IMR-90 (cell line): ENCODE measurements around the gene PCGF6.

ENCODE experiments used
- BHLHE40 ChIP-seq: fragments of 150-350 bp; IDR thresholded peaks from 2 replicates; pipeline ENCODE4 v1.6.1; 2016; ENCODE audit warnings: mild to moderate bottlenecking, low read depth, low read length
- MAZ ChIP-seq: IDR thresholded peaks from 2 replicates; pipeline ENCODE4 v1.6.1; 2012; ENCODE audit warnings: low read depth, mild to moderate bottlenecking, low read length, improper control_type of control experiment, moderate library complexity, borderline replicate concordance
- MXI1 ChIP-seq: IDR thresholded peaks from 2 replicates; pipeline ENCODE4 v1.6.1; 2012; ENCODE audit warnings: low read depth, mild to moderate bottlenecking, low read length, moderate library complexity, borderline replicate concordance
- NFE2L2 ChIP-seq: fragments of 150-350 bp; IDR thresholded peaks from 2 replicates; pipeline ENCODE4 v1.6.1; 2016; ENCODE audit warnings: low read depth, mild to moderate bottlenecking, low read length
- POLR2A ChIP-seq: IDR thresholded peaks from 2 replicates; pipeline ENCODE4 v1.6.1; 2012; ENCODE audit warnings: mild to moderate bottlenecking, low read depth, low read length
- RAD21 ChIP-seq: IDR thresholded peaks from 2 replicates; pipeline ENCODE4 v1.6.1; 2012; ENCODE audit warnings: low read length, improper control_type of control experiment
- RFX5 ChIP-seq: IDR thresholded peaks from 2 replicates; pipeline ENCODE4 v1.8.0; 2012; ENCODE audit warnings: low read depth, mild to moderate bottlenecking, low read length, moderate library complexity
- SMC3 ChIP-seq: fragments of 150-350 bp; IDR thresholded peaks from 2 replicates; pipeline ENCODE4 v1.6.1; 2016; ENCODE audit warnings: low read depth, mild to moderate bottlenecking, antibody characterized with exemption, low read length, moderate library complexity
- USF2 ChIP-seq: fragments of 150-350 bp; IDR thresholded peaks from 2 replicates; pipeline ENCODE4 v1.6.1; 2017; ENCODE audit warnings: mild to moderate bottlenecking, antibody characterized with exemption, low read length, low read depth
- TF ChIP-seq, protein P1 (sequence below): conservative IDR thresholded peaks from 2 replicates; pipeline ENCODE4 v1.5.1; 2012; ENCODE audit warnings: mild to moderate bottlenecking, low read depth, low read length, improper control_type of control experiment

GRCh38 chr10:103282961-103283360 lies 68.0 kb downstream of the PCGF6 start:
- TF ChIP-seq, protein P1, sequence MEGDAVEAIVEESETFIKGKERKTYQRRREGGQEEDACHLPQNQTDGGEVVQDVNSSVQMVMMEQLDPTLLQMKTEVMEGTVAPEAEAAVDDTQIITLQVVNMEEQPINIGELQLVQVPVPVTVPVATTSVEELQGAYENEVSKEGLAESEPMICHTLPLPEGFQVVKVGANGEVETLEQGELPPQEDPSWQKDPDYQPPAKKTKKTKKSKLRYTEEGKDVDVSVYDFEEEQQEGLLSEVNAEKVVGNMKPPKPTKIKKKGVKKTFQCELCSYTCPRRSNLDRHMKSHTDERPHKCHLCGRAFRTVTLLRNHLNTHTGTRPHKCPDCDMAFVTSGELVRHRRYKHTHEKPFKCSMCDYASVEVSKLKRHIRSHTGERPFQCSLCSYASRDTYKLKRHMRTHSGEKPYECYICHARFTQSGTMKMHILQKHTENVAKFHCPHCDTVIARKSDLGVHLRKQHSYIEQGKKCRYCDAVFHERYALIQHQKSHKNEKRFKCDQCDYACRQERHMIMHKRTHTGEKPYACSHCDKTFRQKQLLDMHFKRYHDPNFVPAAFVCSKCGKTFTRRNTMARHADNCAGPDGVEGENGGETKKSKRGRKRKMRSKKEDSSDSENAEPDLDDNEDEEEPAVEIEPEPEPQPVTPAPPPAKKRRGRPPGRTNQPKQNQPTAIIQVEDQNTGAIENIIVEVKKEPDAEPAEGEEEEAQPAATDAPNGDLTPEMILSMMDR, result no peak
- TF ChIP-seq NFE2L2 (no peak), POLR2A (no peak), SMC3 (no peak), MXI1 (no peak), BHLHE40 (no peak), RAD21 (no peak), MAZ (no peak), RFX5 (no peak), USF2 (no peak)
